HG03558 (cell line): ENCODE data around the gene ERGIC1.
"Not testable (repeated sequence)": the region's sequence is repeated elsewhere in the genome, so short reads cannot be mapped to it uniquely, and the experiment has no call there.

ENCODE experiments used
- ATAC-seq: cut with Tn5 transposase; IDR thresholded peaks from one replicate; pipeline ENCODE4 v1.9.1; 2021; ENCODE audit warnings: moderate number of reproducible peaks; ENCODE audit not compliant: unreplicated experiment; ENCODE audit errors: extremely low read depth

Gene ERGIC1

DNA sequence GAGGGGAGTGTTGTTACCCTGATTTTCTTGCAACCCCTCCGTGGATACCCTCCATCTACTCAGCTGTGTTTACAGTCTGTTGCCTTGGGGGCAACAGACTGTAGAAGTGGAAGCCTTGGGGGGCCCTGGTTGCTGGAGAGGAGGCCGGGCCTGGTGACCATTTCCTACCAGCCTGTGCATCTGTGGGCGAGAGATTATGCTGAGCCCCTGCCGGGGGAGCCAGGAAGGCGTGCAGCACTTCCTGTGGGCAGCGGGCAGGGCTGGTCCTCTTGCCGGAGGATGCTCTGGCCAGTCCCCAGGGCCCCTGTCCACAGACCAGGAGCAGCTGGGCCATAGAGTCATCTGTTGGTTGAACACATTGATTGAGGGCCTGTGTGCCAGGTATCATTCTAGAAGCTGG lies 11.1 kb downstream of the ERGIC1 start:
- no peak for ATAC-seq

DNA sequence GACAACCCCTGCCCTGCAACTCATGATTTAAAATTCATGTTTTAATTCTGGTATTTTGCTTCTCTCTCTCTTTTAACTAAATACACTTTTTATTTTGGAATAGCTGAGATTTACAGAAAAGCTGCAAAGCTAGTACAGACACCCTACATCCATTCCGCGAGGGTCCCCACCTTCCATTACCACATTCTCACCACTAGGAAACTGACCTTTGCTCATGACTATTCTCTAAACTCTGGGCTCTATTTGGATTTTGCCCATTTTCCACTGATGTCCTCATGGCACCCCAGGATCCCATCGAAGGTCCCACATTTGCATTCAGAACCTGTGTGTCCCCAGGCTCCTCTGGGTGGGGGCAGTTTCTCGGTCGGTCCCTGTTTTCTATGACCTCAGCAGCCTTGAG lies 11.5 kb downstream of the ERGIC1 start:
- no peak for ATAC-seq

DNA sequence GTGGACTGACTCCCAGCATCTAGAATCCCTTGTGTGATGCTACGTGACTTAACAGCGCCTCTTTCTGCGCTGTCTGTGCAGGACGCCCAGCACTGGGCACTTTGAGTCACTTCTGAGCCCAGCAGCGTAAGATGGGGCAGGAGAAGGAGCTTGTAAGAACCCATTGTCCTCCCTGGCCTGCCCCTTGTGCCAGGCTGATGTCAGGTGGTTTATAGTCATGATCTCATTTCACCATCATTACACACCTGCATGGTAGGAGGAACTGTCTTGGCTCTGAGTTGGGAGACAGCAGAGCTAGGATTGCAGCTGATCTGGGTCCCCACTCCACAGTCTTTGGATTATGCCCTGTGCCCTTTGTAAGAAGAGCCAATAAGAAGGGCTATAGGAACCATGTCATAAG lies 12.2 kb downstream of the ERGIC1 start:
- ATAC-seq, result no peak

DNA sequence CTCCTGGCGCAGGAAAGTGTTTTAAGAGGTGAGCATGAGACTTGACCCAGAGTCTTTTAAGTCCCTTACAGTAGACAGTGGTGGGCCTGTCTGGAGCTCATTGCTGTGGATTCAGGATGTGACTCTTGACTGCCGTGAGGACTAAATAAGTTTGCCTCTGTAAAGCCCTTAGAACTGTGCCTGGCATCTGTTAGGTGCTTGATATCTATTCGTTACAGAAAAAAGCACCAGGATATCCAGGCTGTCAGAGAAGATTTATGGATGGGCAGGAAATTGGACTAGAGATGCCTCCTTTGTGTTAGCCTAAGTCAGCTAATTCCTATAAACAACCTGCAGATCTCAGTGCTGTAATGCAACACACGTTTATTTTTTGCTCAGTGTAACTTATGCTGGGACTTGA lies 12.6 kb downstream of the ERGIC1 start:
- no peak for ATAC-seq

DNA sequence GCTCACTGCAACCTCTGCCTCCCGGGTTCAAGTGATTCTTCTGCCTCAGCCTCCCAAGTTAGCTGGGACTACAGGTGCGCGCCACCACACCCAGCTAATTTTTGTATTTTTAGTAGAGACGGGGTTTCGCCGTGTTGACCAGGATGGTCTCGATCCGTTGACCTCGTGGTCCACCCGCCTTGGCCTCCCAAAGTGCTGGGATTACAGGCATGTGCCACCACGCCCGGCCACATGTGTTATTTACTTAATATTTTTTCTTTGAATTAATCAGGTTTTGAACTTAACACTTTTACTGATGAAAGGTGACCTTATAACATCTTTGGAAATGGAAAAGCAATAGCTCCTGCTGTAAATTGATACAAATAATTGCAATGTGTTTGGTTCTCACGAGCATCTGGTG lies 13.5 kb downstream of the ERGIC1 start:
- not testable (repeated sequence) for ATAC-seq

DNA sequence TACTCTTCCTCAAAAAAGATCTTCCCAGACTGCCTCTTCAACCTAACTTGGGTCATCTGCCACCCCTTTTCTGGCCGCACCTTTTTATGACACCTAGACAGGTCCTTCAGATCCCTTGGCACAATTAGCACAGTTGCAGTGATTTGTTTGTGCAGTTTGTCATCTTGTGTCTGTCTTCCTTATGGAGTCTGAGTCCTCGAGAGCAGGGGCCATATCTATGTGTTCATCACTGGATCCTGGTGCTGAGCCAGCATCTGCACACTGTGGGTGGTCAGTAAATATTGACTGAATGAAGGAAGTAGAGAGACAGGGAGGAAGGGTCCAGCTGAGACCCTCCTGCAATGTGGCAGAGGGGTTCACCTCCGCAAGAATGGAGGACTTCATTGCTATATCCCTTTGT lies 14.4 kb downstream of the ERGIC1 start:
- ATAC-seq, result no peak

DNA sequence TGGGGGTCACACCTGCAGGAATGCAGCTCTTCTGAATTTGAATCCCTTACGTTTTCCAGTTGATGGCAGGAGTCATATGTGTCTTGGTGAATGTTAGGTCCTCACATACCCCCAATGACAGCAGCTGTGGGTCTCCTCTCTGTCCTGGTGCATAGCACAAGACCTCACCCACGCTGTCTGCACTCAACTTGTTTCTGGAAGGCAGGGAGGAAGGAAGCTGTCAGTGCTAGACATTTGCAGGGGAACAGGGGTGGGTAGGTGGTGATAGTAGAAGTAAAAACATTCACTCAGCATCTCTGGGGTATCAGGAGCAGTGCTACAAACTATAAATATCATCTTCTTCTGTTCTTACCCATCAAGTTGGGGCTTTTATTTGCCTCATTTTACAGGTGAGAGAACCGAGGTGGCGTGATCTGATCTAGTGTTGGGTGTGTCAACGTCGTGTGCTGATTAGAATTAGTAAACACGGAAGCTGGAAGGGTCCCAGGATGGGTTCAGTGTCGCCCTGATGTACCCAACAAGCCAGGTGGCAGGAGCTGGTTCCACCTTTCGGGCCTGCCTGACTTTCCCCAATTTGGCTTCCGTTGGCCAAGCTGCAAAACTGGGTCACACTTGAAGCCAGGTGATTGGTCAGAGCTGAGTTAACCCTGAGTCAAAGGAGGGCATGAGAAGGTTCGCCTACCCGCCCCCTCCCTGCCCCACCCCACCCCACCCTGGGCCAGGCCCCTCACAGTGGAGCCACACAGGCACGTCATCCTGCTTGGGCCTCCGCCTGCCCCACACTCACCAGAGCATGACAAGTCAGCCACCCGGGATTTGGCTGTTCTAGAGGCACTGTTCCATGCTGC lies 15.8 kb downstream of the ERGIC1 start:
- ATAC-seq, result no peak

DNA sequence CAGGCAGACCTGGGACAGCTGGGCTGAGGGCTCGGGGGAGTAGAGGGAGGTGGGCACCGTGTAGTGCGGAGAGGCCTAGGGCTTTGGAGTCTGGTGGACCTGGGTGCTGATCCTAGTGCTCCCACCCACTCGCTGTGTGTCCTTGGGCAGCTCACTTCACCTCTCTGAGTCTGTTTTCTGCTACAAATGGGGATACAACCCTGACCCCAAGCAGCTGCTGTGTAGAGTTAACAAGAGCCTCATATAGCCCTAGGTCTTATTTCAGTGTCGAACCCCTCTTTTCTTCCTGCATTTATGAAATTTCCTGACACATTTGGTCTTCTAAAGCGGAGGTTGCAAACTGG lies 16.4 kb downstream of the ERGIC1 start:
- ATAC-seq, result no peak

DNA sequence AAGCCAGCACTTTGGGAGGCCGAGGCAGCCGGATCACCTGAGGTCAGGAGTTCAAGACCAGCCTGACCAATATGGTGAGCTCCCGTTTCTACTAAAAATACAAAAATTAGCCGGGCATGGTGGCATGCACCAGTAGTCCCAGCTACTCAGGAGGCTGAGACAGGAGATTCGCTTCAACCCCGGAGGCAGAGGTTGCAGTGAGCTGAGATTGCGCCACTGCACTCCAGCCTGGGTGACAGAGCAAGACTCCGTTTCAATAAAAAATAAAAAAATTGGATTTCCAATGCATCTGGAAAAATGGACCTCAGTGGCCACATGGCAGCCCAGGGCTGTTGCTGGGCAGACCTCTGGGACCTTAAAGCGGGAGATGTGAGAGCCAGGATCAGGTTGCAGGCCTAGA lies 17.2 kb downstream of the ERGIC1 start:
- ATAC-seq, result not testable (repeated sequence)

DNA sequence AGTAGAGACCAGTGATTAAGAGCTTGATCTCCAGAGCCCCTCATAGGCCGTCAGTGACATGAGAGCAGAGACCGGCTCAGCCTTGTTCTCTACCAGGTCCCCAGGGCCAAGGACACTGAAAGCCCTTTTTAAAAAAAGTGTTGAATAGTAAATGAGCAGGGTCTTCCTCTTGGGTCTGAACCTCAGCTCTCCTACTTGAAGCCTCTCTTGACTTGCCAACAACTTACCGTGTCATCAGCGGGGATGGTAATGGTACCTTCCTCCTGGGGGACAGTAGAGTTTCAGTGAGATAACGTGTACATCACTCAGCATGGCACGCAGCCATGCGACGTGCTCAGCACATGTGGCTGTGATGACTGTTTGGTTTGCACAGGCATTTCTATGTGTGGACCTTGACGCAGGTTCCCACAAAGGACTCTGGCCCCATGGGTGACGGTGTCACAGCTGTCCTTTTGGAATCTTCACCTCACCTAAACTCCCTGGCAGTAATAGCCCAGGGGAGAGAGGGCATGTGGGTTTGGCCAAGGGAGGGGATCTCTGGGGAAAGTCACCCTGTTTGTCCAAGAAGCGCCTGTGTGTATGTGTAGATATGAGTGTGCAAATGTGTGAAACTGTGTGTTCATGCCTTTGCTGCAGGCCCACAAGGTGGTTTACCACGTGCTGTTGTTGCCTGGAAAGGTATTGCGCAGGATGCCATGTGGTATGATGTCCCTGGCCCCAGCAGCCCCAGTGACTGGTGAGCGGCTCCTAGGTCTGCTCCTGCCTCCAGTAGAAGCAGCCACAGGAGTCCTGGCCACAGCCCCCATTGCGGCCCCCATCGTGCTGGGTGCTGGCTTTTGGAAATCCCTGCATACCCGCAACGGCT lies 18.7 kb downstream of the ERGIC1 start:
- ATAC-seq, result no peak

DNA sequence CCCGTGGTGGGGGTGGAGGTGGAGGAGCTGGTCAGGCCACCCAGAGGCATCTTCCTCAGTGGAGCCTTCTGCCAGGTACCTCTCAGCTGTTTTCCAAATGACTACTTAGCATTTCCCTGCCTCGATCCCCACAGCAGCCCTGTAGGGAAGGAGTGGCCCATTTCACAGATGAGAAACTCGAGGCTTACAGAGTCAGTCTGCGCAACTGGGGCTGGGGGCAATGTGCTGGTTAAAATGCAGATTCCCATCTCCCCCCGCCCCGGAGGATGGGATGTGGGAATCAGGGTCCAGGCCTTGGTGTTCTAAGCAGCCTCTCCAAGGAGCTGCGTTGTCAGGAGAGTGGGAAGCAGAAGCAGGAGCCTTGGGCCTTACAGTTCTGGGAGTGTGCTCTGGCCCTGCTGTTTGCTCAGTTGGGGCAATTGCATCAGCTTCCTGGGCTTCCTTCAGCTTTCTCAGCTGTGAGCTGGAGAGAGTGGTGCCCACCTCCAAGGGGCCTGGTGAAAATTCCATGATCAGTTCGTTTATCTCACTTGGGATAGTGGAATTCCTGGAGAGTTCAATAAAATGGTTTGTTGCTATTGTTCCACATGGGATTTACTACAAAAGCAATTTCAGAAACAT lies 19.4 kb downstream of the ERGIC1 start:
- no peak for ATAC-seq

DNA sequence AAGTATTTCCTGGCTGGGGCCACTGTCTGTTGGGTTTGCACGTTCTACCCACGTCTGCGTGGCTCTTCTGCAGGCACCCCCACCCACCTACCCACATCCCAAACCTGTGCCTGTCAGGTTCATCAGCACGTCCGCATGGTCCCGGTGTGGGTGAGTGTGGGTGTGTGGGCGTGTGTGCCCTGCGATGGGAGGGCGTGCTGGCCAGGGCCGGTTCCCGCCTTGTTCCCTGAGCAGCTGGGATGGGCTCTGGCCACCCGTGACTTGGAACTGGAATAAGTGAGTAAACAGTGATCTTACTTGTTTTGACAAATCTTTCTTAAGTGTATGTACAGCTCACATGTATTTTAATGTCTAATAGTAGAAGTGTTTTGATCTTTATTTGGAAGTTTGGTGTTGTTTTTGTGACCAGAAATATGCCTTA lies 20.4 kb downstream of the ERGIC1 start:
- ATAC-seq, result no peak

DNA sequence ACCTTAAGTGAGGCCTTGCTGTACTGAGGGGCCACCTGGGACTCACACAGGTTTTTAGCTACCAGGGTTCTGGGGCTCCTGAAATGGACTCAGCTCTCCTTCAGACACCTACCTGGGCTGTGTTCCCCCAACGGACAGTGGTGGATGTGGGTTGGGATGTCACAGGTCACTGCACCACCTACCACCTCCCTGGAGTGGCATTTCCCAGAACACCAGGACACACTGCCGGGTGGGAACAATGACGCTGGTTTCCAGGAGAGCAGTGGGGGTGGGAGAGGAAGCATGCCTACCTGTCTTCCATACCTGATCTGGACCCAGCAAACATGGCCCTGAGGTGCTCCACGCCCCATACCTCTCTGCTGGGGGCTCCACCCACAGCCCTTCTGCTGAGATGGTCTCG lies 20.9 kb downstream of the ERGIC1 start:
- ATAC-seq, result no peak

DNA sequence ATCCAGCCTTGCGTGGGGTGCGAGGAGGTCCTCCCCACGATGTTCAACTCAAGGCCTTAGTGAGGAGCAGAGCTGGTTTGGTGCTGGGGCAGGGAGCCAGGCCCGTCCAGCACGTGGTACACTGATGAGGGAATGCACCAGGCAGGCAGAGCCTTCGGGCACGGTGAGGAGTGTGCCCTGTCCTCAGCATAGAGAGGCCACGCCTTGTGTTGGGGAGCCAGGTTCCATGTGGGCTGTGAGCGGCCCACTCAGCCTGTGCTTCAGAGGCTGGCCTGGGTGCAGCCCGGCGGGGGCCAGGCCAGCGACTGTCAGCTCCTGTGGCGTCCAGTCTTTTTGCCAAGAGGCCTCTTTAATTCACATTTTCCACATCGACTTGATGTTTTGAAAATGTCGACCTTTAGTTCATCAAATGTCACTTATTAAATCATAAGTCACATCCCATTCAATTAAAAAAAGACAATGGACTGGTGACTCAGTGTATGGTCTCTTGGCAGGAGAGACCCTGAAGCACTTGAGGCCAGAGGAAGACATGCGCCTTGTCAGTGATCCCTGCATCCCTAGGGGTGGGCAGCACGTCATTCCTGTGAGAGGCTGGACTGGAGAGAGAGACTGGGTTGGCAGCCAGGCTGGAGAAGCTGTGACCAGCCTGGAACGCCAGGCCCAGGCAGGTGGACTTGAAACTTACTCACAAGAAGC lies 21.7 kb downstream of the ERGIC1 start:
- no peak for ATAC-seq

DNA sequence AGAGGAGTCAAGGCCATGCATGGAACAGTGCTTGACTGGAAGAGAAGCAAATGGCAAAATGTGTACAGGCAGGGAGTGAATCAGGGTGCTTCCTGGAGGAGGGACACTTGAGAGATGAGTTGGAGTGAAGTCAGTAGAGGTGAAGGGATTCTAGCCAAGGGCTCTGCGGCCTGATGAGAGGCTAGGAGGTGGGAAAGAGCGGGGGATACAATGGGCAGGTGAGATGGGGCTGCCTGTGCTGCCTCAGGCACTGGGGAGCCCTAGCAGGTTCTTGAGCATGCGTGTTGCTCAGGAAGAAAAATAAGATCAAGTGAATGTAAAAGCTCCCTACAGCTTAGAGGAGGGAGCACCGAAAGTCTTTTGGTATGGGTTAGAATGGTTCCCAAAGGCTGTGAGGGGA lies 22.3 kb downstream of the ERGIC1 start:
- ATAC-seq, result no peak

DNA sequence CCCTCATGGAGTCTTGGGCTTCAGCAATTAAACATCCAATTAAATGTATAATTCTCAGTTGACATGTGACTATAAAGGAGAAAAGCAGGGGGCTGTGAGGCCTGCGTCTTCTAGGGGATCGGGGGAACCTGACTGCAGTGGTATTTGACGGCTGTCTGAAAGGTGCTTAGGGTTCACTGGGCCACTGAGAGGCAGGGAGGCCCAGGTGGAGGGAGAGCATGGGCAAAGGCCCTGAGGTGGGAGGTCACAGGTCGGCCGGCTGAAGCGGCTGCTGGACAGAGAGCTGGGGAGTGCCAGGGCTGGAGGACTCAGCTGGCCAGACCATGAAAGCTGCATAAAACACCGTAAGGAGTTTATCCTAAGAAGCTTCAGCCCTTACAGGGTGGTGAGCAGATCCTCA lies 23.9 kb downstream of the ERGIC1 start:
- no peak for ATAC-seq

DNA sequence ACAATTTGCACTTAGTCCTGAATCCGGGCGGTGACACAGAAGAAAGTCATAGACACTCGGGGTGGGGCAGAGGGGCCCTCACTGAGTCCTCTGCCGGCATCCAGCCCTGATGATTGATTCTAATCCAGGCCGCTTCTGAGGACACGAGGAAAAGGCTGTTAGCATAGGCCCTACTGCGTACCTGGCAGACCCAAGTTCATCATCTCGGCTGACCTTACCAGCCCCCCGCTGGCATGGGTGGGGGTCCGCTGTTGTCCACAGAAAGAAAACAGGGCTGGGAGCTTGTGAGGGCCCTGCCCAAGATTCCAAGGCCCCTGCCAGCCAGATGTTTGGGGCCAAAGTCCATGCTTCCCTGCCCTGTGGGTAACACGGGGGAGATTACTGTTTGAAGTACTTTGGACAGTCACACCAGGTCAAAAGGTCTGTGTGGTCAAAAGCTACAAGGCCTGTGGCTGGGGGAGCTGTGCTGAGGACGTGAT lies 24.5 kb downstream of the ERGIC1 start:
- ATAC-seq, result no peak

DNA sequence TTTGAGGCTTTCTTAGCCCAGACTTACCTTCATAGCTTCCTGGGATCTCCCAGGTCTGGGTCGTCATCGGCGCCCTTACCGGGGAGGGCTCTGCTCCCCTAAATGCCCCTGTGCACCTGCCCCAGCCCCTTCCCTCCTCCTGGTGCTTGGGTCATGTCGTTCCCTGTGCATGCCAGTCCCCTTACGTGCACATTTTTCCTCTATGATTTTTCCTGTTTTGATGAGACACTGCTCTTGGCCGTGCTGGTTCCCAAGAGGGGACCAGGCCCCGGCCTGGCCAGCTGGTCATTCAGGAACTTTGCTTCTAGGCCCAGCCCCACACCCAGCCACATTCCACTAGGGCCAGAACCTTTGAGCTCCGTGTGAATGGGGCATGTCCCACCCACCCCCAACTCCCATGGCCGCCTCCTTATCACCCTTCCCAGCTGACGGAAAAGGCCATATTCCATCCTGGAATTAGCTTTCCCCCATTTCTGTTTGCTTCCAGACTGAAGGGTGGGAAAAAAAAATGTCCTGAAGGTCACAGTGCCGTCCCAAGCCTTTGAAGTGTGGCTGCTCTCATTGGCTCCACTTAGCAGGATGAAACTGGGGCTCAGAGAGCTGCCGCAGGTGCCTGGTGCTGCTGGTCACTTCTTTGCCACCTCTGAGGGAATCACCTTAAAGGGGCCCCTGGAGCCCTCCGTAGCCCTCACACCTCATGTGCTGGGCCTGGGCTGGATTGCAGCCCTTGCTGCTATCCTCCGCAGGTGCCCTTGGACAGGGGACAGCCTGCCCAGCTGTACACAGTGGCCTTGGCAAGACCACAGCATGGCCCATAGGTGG lies 25.1 kb downstream of the ERGIC1 start:
- no peak for ATAC-seq

DNA sequence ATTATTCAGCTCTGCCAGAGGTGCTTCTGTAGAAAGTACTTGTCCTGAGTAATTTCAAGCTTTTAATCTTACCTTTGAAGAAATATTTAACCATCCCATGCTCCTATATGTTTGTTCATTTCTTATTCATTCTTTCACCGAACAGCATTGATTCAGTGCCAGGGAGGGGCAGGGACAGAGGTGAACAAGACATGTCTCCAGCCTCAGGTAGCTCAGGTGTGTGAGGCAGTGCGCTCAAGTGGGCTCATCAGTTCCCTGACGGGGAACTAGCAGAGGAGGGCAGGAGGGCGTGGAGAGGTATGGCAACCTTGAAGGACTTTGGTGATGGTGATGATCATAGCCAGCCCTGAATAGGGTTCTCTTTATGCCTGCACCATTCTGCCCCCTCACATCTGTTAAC lies 25.9 kb downstream of the ERGIC1 start:
- ATAC-seq, result no peak
